ENCODE measurements around the gene ILRUN. TPM values are rescaled to one million over a fixed set of nuclear protein-coding genes. Genes with fewer than 3 reads are reported as not detected.

Gene ILRUN
- polyA plus RNA-seq, 1 of the 3 experiments (the other 2 are of a cell fraction): 19.5 TPM

- peaks cover 0 to 11% of the 10 kb centered on the region in 2 experiments for H3K36me3 ChIP-seq (replicated peaks in 1 of 2; ENCODE audit: control insufficient read depth in 1 of 2, insufficient read depth in 2 of 2, low read length in 1 of 2)
- peaks cover 2 to 19% of the 10 kb centered on the region in 2 experiments; a peak in 2 of 4 replicates for H3K4me1 ChIP-seq (ENCODE audit: control insufficient read depth in 1 of 2, insufficient read depth in 2 of 2, low read depth in 1 of 2, low read length in 1 of 2)
- peak overlapping the region in 1 of 2 experiments; percentile 34; a peak in 1 of 4 replicates for H3K27ac ChIP-seq (ENCODE audit: low read depth in 2 of 2, low read length in 1 of 2)
- peaks cover 8% of the 10 kb centered on the region for H3F3A ChIP-seq (replicated peaks; ENCODE audit: insufficient read depth)
- DNase-seq: no peak
- H3K27me3 ChIP-seq (ENCODE audit: insufficient read depth): no peaks in the 10 kb centered on the region
- 0 out of 2 replicates have a peak, but pooled peaks cover 10% of the 10 kb centered on the region for H4K20me1 ChIP-seq (ENCODE audit: insufficient read depth)
- CTCF ChIA-PET: interaction anchor here (1.1 kb wide), 1 partner anchor 67 kb away, joined by 3 read pairs; no protein-coding TSS in a partner anchor
- no peak overlapping the region for H2AFZ ChIP-seq (ENCODE audit: low read depth)
- peaks cover 83% of the 10 kb centered on the region for H3K79me2 ChIP-seq (ENCODE audit: insufficient read depth)
- POLR2A ChIA-PET: no interaction called here
- 91% methylated on average over 8 of the region's 8 CpGs for WGBS (ENCODE audit: low lambda C conversion rate)
- no peak overlapping the region for H3K4me2 ChIP-seq
- H3K9ac ChIP-seq: no peak overlapping the region
- no peak for TF ChIP-seq SMC3 (IDR thresholded peaks at IDR 0.05; ENCODE audit: low read depth, low read length)
- TF ChIP-seq SIN3A (IDR thresholded peaks at IDR 0.05; ENCODE audit: borderline replicate concordance, low read depth, low read length): no peak
- TF ChIP-seq USF1 (IDR thresholded peaks at IDR 0.05; ENCODE audit: borderline replicate concordance, low read depth): no peak
- no peak for TF ChIP-seq MEF2A (IDR thresholded peaks at IDR 0.05; ENCODE audit: borderline replicate concordance, low read depth)
- TF ChIP-seq ELF1 (IDR thresholded peaks at IDR 0.05): no peak
- no peak for TF ChIP-seq RFX5 (IDR thresholded peaks at IDR 0.05; ENCODE audit: low read length)
- no peak for TF ChIP-seq RXRA (IDR thresholded peaks at IDR 0.05; ENCODE audit: borderline replicate concordance, low read depth)
- TF ChIP-seq FOXM1 (IDR thresholded peaks at IDR 0.05; ENCODE audit: low read depth): no peak
- no peak for TF ChIP-seq RAD21 (IDR thresholded peaks at IDR 0.05; ENCODE audit: low read length)
- no peak for TF ChIP-seq RCOR1 (IDR thresholded peaks at IDR 0.05; ENCODE audit: low read length)
- TF ChIP-seq TAF1 (IDR thresholded peaks at IDR 0.05; ENCODE audit: borderline replicate concordance, low read depth, low read length): no peak
- no peak for TF ChIP-seq REST (IDR thresholded peaks at IDR 0.05; ENCODE audit: low read depth, low read length)
- TF ChIP-seq PBX3 (IDR thresholded peaks at IDR 0.05): no peak
- TF ChIP-seq USF2 (IDR thresholded peaks at IDR 0.05; ENCODE audit: borderline replicate concordance, low read depth, low read length): no peak
- TF ChIP-seq FOSL2 (IDR thresholded peaks at IDR 0.05; ENCODE audit: borderline replicate concordance, low read depth): no peak
- TF ChIP-seq CHD2 (IDR thresholded peaks at IDR 0.05; ENCODE audit: low read length, partially characterized antibody): no peak
- TF ChIP-seq EZH2phosphoT487 (IDR thresholded peaks at IDR 0.05; ENCODE audit: borderline replicate concordance, low read depth): no peak
- TF ChIP-seq TCF12 (IDR thresholded peaks at IDR 0.05): no peak
- no peak overlapping the region for H3K4me3 ChIP-seq (ENCODE audit: low read depth in 2 of 2, low read length in 1 of 2)
- no peaks in the 10 kb centered on the region for H3K9me2 ChIP-seq
- no peaks in the 10 kb centered on the region for H3K9me3 ChIP-seq
Measured at GRCh38 chr6:34671801-34672656, 24.5 kb downstream of the ILRUN start.
